H1 (cell line): ENCODE measurements around the gene TRIB2. TPM values are rescaled to one million over a fixed set of nuclear protein-coding genes. Genes with fewer than 3 reads are reported as not detected.

Source experiments
- CTCF ChIA-PET: fragments of 300-600 bp; sonication (Branson Sonifier 250); formaldehyde crosslinking; loops from one replicate; lab custom pipeline; 2021; ENCODE audit not compliant: partially characterized antibody; lab: Charles Lee
- POLR2A ChIA-PET: fragments of 300-600 bp; sonication (Branson Sonifier 250); formaldehyde crosslinking; loops from one replicate; lab custom pipeline; 2021; ENCODE audit warnings: inconsistent platforms; ENCODE audit not compliant: partially characterized antibody; lab: Charles Lee
- DNase-seq, 2 experiments: peaks; one replicate each; pipeline versions ENCODE4 v3.0.0 to v3.0.0-alpha.2; 2010 to 2022; ENCODE audit warnings: low spot score in 2 of 2, low read depth in 1 of 2, mixed read lengths in 1 of 2
- FAIRE-seq: peaks from 2 replicates; lab custom pipeline; 2011; peaks lifted over from hg19 to GRCh38; lab: Jason Lieb, UNC
- H2AFZ ChIP-seq: 2 replicates; pipeline ENCODE4 v1.8.1; 2012; ENCODE audit warnings: low read length, inconsistent platforms
- H2AK5ac ChIP-seq: 2 replicates; pipeline ENCODE4 v1.6.1; 2013; ENCODE audit warnings: low read depth, low read length
- H2BK120ac ChIP-seq: replicated peaks from 2 replicates; pipeline ENCODE3; 2013; ENCODE audit warnings: low read depth, low read length, inconsistent platforms
- H2BK12ac ChIP-seq: 2 replicates; pipeline ENCODE4 v1.6.1; 2013; ENCODE audit warnings: low read depth, low read length
- H2BK15ac ChIP-seq: 2 replicates; pipeline ENCODE4 v1.6.1; 2013; ENCODE audit warnings: low read length
- H2BK20ac ChIP-seq: 2 replicates; pipeline ENCODE4 v1.6.1; 2013; ENCODE audit warnings: low read length
- H2BK5ac ChIP-seq: 2 replicates; pipeline ENCODE4 v1.6.1; 2013; ENCODE audit warnings: low read depth, low read length
- H3K14ac ChIP-seq: 2 replicates; pipeline ENCODE4 v1.6.1; 2013; ENCODE audit warnings: inconsistent platforms; ENCODE audit not compliant: insufficient read length
- H3K18ac ChIP-seq: 2 replicates; pipeline ENCODE4 v1.6.1; 2013; ENCODE audit warnings: low read length; ENCODE audit errors: extremely low read depth
- H3K23ac ChIP-seq: 2 replicates; pipeline ENCODE4 v1.6.1; 2013; ENCODE audit warnings: inconsistent platforms; ENCODE audit not compliant: insufficient read length
- H3K23me2 ChIP-seq: 2 replicates; pipeline ENCODE4 v1.6.1; 2013; ENCODE audit warnings: low read depth, low read length
- H3K27ac ChIP-seq: 2 replicates; pipeline ENCODE4 v1.6.1; 2011; ENCODE audit warnings: low read depth, low read length, inconsistent platforms
- H3K27me3 ChIP-seq, 4 experiments: replicated peaks in 1 of 4; 1 replicate in 1 of 4; 2 replicates in 3 of 4; pipeline versions ENCODE4 v1.6.1 to v1.8.1; 2011 to 2013; ENCODE audit warnings: low read length in 3 of 4, mild to moderate bottlenecking in 3 of 4, inconsistent platforms in 2 of 4, mixed read lengths in 2 of 4, moderate library complexity in 1 of 4; ENCODE audit not compliant: control insufficient read depth in 3 of 4, insufficient read depth in 3 of 4; ENCODE audit errors: extremely low read depth in 1 of 4
- H3K36me3 ChIP-seq, 4 experiments: 2 replicates each; pipeline versions ENCODE4 v1.6.1 to v1.8.1; 2011 to 2013; ENCODE audit warnings: mild to moderate bottlenecking in 4 of 4, low read length in 3 of 4, moderate library complexity in 2 of 4, control low read depth in 1 of 4, inconsistent platforms in 1 of 4; ENCODE audit not compliant: insufficient read depth in 4 of 4, control insufficient read depth in 2 of 4
- H3K4ac ChIP-seq: replicated peaks from 2 replicates; pipeline ENCODE3; 2013; ENCODE audit warnings: low read length, low read depth, mixed read lengths, inconsistent platforms; ENCODE audit not compliant: insufficient read length
- H3K4me1 ChIP-seq, 4 experiments: replicated peaks in 1 of 4; 1 replicate in 1 of 4; 2 replicates in 3 of 4; pipeline versions ENCODE4 v1.6.1 to v1.8.1; 2011 to 2013; ENCODE audit warnings: low read length in 3 of 4, inconsistent platforms in 2 of 4, mixed read lengths in 1 of 4; ENCODE audit not compliant: insufficient read depth in 4 of 4, control insufficient read depth in 3 of 4
- H3K4me2 ChIP-seq, 2 experiments: 2 replicates each; pipeline versions ENCODE4 v1.6.1 to v1.8.1; 2011 to 2013; ENCODE audit warnings: low read depth in 2 of 2, low read length in 2 of 2, control low read depth in 1 of 2, inconsistent platforms in 1 of 2, mild to moderate bottlenecking in 1 of 2; ENCODE audit not compliant: insufficient read depth in 1 of 2
- H3K4me3 ChIP-seq, 4 experiments: fragments of 200-600, 300-600 bp in 1 of 4; sonication (generic), shearing (Covaris generic), sonication (Bioruptor Twin) in 1 of 4; 2 replicates each; pipeline versions ENCODE4 v1.5.1 to v1.8.1; 2011 to 2016; ENCODE audit warnings: low read length in 4 of 4, low read depth in 3 of 4, control low read depth in 2 of 4, inconsistent platforms in 2 of 4, mild to moderate bottlenecking in 2 of 4, mixed read lengths in 1 of 4, moderate library complexity in 1 of 4; ENCODE audit not compliant: insufficient read depth in 2 of 4; ENCODE audit errors: extremely low read depth in 1 of 4
- H3K56ac ChIP-seq: replicated peaks from 2 replicates; pipeline ENCODE3; 2013; ENCODE audit warnings: low read depth, mild to moderate bottlenecking, mixed read lengths, low read length, inconsistent platforms; ENCODE audit not compliant: insufficient read length
- H3K79me1 ChIP-seq: 2 replicates; pipeline ENCODE4 v1.6.1; 2013; ENCODE audit warnings: low read depth, low read length, control low read depth
- H3K79me2 ChIP-seq, 2 experiments: 2 replicates each; pipeline versions ENCODE4 v1.6.1 to v1.8.1; 2012 to 2013; ENCODE audit warnings: low read length in 2 of 2, mild to moderate bottlenecking in 2 of 2, inconsistent platforms in 1 of 2; ENCODE audit not compliant: insufficient read depth in 2 of 2, control insufficient read depth in 1 of 2
- H3K9ac ChIP-seq, 4 experiments: replicated peaks in 1 of 4; 1 replicate in 1 of 4; 2 replicates in 3 of 4; pipeline versions ENCODE4 v1.6.1 to v1.8.1; 2011 to 2013; ENCODE audit warnings: low read depth in 3 of 4, low read length in 3 of 4, control low read depth in 2 of 4, mild to moderate bottlenecking in 2 of 4, moderate library complexity in 2 of 4, inconsistent platforms in 1 of 4; ENCODE audit errors: extremely low read depth in 1 of 4
- H3K9me3 ChIP-seq, 2 experiments: 2 replicates each; pipeline versions ENCODE4 v1.6.1 to v1.8.1; 2012 to 2013; ENCODE audit warnings: mild to moderate bottlenecking in 2 of 2, moderate library complexity in 2 of 2, control low read depth in 1 of 2, inconsistent platforms in 1 of 2, low read depth in 1 of 2, low read length in 1 of 2, mixed read lengths in 1 of 2; ENCODE audit not compliant: insufficient read depth in 2 of 2
- H4K20me1 ChIP-seq, 2 experiments: replicated peaks in 1 of 2; 2 replicates each; pipeline versions ENCODE3 to v1.8.1; 2011 to 2013; ENCODE audit warnings: inconsistent platforms in 2 of 2, low read length in 2 of 2, mild to moderate bottlenecking in 1 of 2; ENCODE audit not compliant: insufficient read depth in 2 of 2, control insufficient read depth in 1 of 2
- H4K5ac ChIP-seq: 2 replicates; pipeline ENCODE4 v1.6.1; 2013; ENCODE audit warnings: low read length, low read depth, mixed read lengths, inconsistent platforms; ENCODE audit not compliant: insufficient read length
- H4K8ac ChIP-seq: 2 replicates; pipeline ENCODE4 v1.8.0; 2013; ENCODE audit warnings: mild to moderate bottlenecking, moderate library complexity, low read length, inconsistent platforms; ENCODE audit not compliant: insufficient read depth; ENCODE audit errors: extremely low read depth
- H4K91ac ChIP-seq: replicated peaks from 2 replicates; pipeline ENCODE3; 2013; ENCODE audit warnings: low read length, mixed read lengths, inconsistent platforms; ENCODE audit not compliant: insufficient read length
- CBX8 ChIP-seq: fragments of 300-800, 300-1000 bp; sonication (generic); IDR thresholded peaks from 2 replicates; pipeline ENCODE4 v1.7.1; 2016; ENCODE audit warnings: low read depth, low read length, borderline replicate concordance
- CREB1 ChIP-seq: IDR thresholded peaks from 2 replicates; pipeline ENCODE4 v1.6.1; 2012; ENCODE audit warnings: inconsistent platforms
- E2F6 ChIP-seq: IDR thresholded peaks from 2 replicates; pipeline ENCODE4 v1.6.1; 2012; ENCODE audit warnings: inconsistent platforms
- GABPA ChIP-seq: IDR thresholded peaks from 2 replicates; pipeline ENCODE4 v1.6.1; 2011; ENCODE audit warnings: mild to moderate bottlenecking, low read length, moderate library complexity, borderline replicate concordance; ENCODE audit not compliant: insufficient read depth
- KDM5A ChIP-seq: fragments of 200-600 bp; IDR thresholded peaks from 2 replicates; pipeline ENCODE4 v1.7.1; 2012; ENCODE audit warnings: mild to moderate bottlenecking, low read length, inconsistent platforms, mixed read lengths
- PHF8 ChIP-seq: fragments of 200-600 bp; sonication (generic); conservative IDR thresholded peaks from 2 replicates; pipeline ENCODE4 v1.7.1; 2012; ENCODE audit warnings: low read depth, mild to moderate bottlenecking, inconsistent platforms, low read length, moderate library complexity
- POLR2A ChIP-seq, 2 experiments: IDR thresholded peaks; 1 replicate in 1 of 2; 2 replicates in 1 of 2; pipeline ENCODE4 v1.6.1; 2011; ENCODE audit warnings: low read depth in 2 of 2, low read length in 2 of 2, mild to moderate bottlenecking in 2 of 2; ENCODE audit errors: control extremely low read depth in 1 of 2
- RBBP5 ChIP-seq: IDR thresholded peaks from 2 replicates; pipeline ENCODE4 v1.7.1; 2012; ENCODE audit warnings: low read depth, mild to moderate bottlenecking, inconsistent platforms, low read length, moderate library complexity, borderline replicate concordance
- RXRA ChIP-seq: IDR thresholded peaks from 2 replicates; pipeline ENCODE4 v1.6.1; 2011; ENCODE audit warnings: low read depth, mild to moderate bottlenecking, low read length, moderate library complexity; ENCODE audit not compliant: insufficient read depth
- TCF12 ChIP-seq: IDR thresholded peaks from 2 replicates; pipeline ENCODE4 v1.6.1; 2011; ENCODE audit warnings: low read depth, mild to moderate bottlenecking, low read length
- polyA plus RNA-seq, 7 experiments: library from polyadenylated mRNA; depleted of rRNA in 3 of 7; stranded (reverse) in 5 of 7; unstranded in 2 of 7; fragments of >200 nt in 5 of 7; fragments of 200-250 nt in 2 of 7; gene quantifications; 1 replicate in 5 of 7; 2 replicates in 1 of 7; 4 replicates in 1 of 7; pipeline versions ENCODE4 v1.2.1 to v1.2.3, GENCODE V29; 2011 to 2013; ENCODE audit warnings: missing spikeins in 2 of 7, mixed read lengths in 2 of 7
- total RNA-seq: library from RNA; stranded (reverse); fragmentation: NEBNext Ultra II Directional; extraction: Animal tissue kit (Norgen Biotek cat#: 25700); gene quantifications from 2 replicates; pipeline ENCODE4 v1.2.1, GENCODE V29; 2021

Gene TRIB2
- total and polyA plus RNA-seq, 2 of the 8 experiments (the other 6 are each of a cell fraction or from before 2014, with no cell fraction given) = 40.8 to 57.0 TPM

GRCh38 chr2:12781329-12781728 is 64.6 kb downstream of the TRIB2 start:
- Histone ChIP-seq H3K18ac (no peak overlapping the region), H4K20me1 (no peaks in the 10 kb centered on the region), H3K79me2 (no peaks in the 10 kb centered on the region), H3K14ac (no peak overlapping the region), H3K27ac (no peak overlapping the region), H2BK120ac (no peak overlapping the region), H3K4me1 (no peaks in the 10 kb centered on the region), H3K4me3 (no peak overlapping the region), H3K79me1 (no peaks in the 10 kb centered on the region), H2BK12ac (no peak overlapping the region), H2AK5ac (no peak overlapping the region), H4K91ac (no peak overlapping the region), H3K56ac (no peak overlapping the region), H2BK20ac (no peak overlapping the region), H3K9ac (no peak overlapping the region), H3K27me3 (peaks cover 6 to 10% (median 7%) of the 10 kb centered on the region in 4 experiments; a peak in 5 of 7 replicates), H2BK15ac (no peak overlapping the region), H3K4me2 (no peak overlapping the region), H3K4ac (no peak overlapping the region), H3K23me2 (no peaks in the 10 kb centered on the region), H2AFZ (no peak overlapping the region), H3K36me3 (no peaks in the 10 kb centered on the region), H3K23ac (no peak overlapping the region), H2BK5ac (no peak overlapping the region), H3K9me3 (no peaks in the 10 kb centered on the region), H4K8ac (no peak overlapping the region), H4K5ac (no peak overlapping the region)
- no peak for DNase-seq
- CTCF ChIA-PET = no interaction called here
- no peak for TF ChIP-seq POLR2A (IDR thresholded peaks at IDR 0.05; ENCODE audit: control extremely low read depth in 1 of 2, low read depth in 2 of 2, low read length in 2 of 2)
- no peak for TF ChIP-seq E2F6
- TF ChIP-seq PHF8 = no peak
- no peak for TF ChIP-seq KDM5A
- TF ChIP-seq GABPA = no peak
- no peak for TF ChIP-seq TCF12
- no peak for TF ChIP-seq RBBP5
- no peak for TF ChIP-seq RXRA
- TF ChIP-seq CREB1 = no peak
- TF ChIP-seq CBX8 = no peak
- POLR2A ChIA-PET = no interaction called here
- FAIRE-seq = no peak
